Lower leg skin (tissue), 4 donors: ENCODE data around the gene SCFD2. TPM values are rescaled to one million over a fixed set of nuclear protein-coding genes. Genes with fewer than 3 reads are reported as not detected.

Experiments used
- DNase-seq, 2 donors: peaks; one replicate each; pipeline ENCODE4 v3.0.0-alpha.2; 2019; ENCODE audit warnings: low spot score in 2 of 2
- H3K4me3 ChIP-seq: fragments of 200-600 bp; sonication (generic); 2 replicates; pipeline ENCODE4 v1.5.1; 2017; ENCODE audit warnings: mild to moderate bottlenecking, low read depth; ENCODE audit not compliant: poor library complexity, severe bottlenecking
- CTCF ChIP-seq, 3 donors: fragments of 450-650 bp; IDR thresholded peaks; one replicate each; pipeline ENCODE4 v1.5.1; 2016; ENCODE audit warnings: antibody characterized with exemption in 3 of 3, mild to moderate bottlenecking in 3 of 3, moderate library complexity in 2 of 3
- POLR2A ChIP-seq, 2 donors: fragments of 450-650 bp; IDR thresholded peaks; one replicate each; pipeline ENCODE4 v1.6.1; 2016 to 2017; ENCODE audit warnings: antibody characterized with exemption in 2 of 2, mild to moderate bottlenecking in 1 of 2, moderate library complexity in 1 of 2
- WGBS, 2 donors: methylation state at CpG; one replicate each; pipeline ENCODE4 v1.1.5; 2018; 5-methylcytosine and 5-hydroxymethylcytosine counted together
- intact Hi-C: fragments of 100-400 bp; cut with DNase I; formaldehyde crosslinking; loops from one replicate; pipeline ENCODE4 v1.15.0; 2023; ENCODE audit warnings: low total_unique reads
- total RNA-seq, 4 donors: library from RNA; depleted of rRNA; stranded (reverse); fragments of >200 nt; gene quantifications; one replicate each; pipeline ENCODE4 v1.1.0, GENCODE V29; 2016

SCFD2 gene
- total RNA-seq, 4 donors from 2014 or later = 13.6 to 23.3 (median 19.0) TPM

DNA sequence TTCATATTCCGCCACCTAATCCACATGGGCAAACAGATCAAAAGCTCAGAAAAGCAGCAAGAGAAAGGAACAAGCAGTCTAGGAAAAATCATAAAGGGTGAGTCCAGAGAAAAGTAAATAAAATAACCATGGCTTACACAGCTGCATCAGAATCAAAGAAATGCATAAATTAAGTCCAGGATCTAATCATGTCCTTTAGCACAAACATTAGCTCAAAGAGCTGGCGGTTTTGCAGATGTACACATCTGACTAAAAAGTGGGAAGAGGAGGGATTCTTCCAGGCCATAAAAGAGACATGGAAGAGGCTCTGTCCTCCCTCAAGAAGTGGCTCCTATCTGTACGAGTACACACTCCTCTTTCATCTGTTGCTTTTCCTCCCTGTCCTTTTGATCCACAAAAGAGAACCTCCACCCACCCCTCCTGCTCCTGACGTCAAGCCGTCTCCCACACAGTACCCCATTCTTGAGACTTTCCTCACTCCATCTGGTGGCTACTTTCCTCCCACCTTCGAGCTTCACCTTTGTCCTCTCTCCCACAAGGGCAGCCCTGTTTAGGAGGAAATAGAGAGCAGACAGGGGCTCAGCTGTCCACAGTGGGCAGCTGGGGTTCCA lies 411.2 kb downstream of the SCFD2 start:
- TF ChIP-seq CTCF (IDR thresholded peaks at IDR 0.05) (no peak), POLR2A (IDR thresholded peaks at IDR 0.05) (no peak)
- DNase-seq = no peak
- intact Hi-C loops = loop anchor here (5.0 kb wide), 1 partner anchor 1428 kb away; no protein-coding TSS in a partner anchor
- H3K4me3 ChIP-seq = no peak overlapping the region
- WGBS, 2 donors = 92 to 93% methylated on average over 6 of the region's 6 CpGs

DNA sequence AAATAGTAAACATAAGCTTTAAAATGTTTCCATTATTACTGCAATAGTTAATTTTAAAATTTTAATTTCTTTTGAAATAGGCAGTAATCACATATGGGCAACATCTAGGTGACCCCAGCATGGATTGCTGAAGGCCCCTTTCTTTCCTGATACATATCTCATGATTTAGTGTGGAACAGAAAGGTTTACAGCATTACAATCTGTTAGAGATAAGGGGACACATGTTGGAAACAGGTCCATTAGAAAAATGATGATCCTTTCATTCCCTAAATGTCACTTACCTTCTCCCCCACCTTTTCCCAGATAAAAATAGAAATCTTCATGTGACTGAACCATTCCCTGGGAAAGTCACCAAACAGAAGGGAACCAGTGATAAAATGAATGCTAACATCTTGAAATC lies 413.3 kb downstream of the SCFD2 start:
- no peak for DNase-seq
- TF ChIP-seq CTCF (IDR thresholded peaks at IDR 0.05) (no peak), POLR2A (IDR thresholded peaks at IDR 0.05) (no peak)
- H3K4me3 ChIP-seq = no peak overlapping the region
- intact Hi-C loops = loop anchor here (5.0 kb wide), 1 partner anchor 1430 kb away; no protein-coding TSS in a partner anchor

GRCh38 chr4:52951016-52951415 lies 414.8 kb downstream of the SCFD2 start:
- intact Hi-C loops = loop anchor here (5.0 kb wide), 1 partner anchor 1431 kb away; no protein-coding TSS in a partner anchor
- no peak for DNase-seq
- 96 to 97% methylated on average over 3 of the region's 3 CpGs for WGBS, 2 donors
- H3K4me3 ChIP-seq = no peak overlapping the region
- no peak for TF ChIP-seq CTCF (IDR thresholded peaks at IDR 0.05)
- TF ChIP-seq POLR2A (IDR thresholded peaks at IDR 0.05) = no peak

GRCh38 chr4:52950226-52950625 lies 415.6 kb downstream of the SCFD2 start:
- no peak for DNase-seq
- intact Hi-C loops = loop anchor here (5.0 kb wide), 1 partner anchor 1432 kb away; no protein-coding TSS in a partner anchor
- WGBS, 2 donors = 83 to 89% methylated on average over 3 of the region's 3 CpGs
- TF ChIP-seq CTCF (IDR thresholded peaks at IDR 0.05) = no peak
- TF ChIP-seq POLR2A (IDR thresholded peaks at IDR 0.05) = no peak
- no peak overlapping the region for H3K4me3 ChIP-seq

GRCh38 chr4:52949336-52949735 lies 416.5 kb downstream of the SCFD2 start:
- TF ChIP-seq POLR2A (IDR thresholded peaks at IDR 0.05) (no peak), CTCF (IDR thresholded peaks at IDR 0.05) (no peak)
- no peak overlapping the region for H3K4me3 ChIP-seq
- WGBS, 2 donors = 73 to 83% methylated on average over 4 of the region's 4 CpGs
- intact Hi-C loops = no loop called here
- no peak for DNase-seq

- no peak for TF ChIP-seq CTCF (IDR thresholded peaks at IDR 0.05)
- TF ChIP-seq POLR2A (IDR thresholded peaks at IDR 0.05) = no peak
- intact Hi-C loops = no loop called here
- H3K4me3 ChIP-seq = no peak overlapping the region
- WGBS, 2 donors = 90 to 91% methylated on average over 5 of the region's 5 CpGs
- DNase-seq = no peak
Observed at GRCh38 chr4:52948057-52948423, 417.8 kb downstream of the SCFD2 start.
